Ovary (tissue), 9 donors: ENCODE data around the gene NUBPL. TPM values are rescaled to one million over a fixed set of nuclear protein-coding genes. Genes with fewer than 3 reads are reported as not detected.
"Not testable (repeated sequence)": the region's sequence is repeated elsewhere in the genome, so short reads cannot be mapped to it uniquely, and the experiment has no call there.

Source experiments
- DNase-seq, 5 donors: peaks; one replicate each; pipeline ENCODE4 v3.0.0-alpha.2; 2019 to 2020
- H3K27ac ChIP-seq, 2 donors: fragments of 200-600 bp; one replicate each; pipeline versions ENCODE4 v1.5.1 to v1.8.0; 2019 to 2022
- H3K27me3 ChIP-seq: fragments of 200-600 bp; one replicate; pipeline ENCODE4 v1.8.0; 2022
- H3K36me3 ChIP-seq: fragments of 200-600 bp; sonication (generic); one replicate; pipeline ENCODE4 v1.5.1; 2019
- H3K4me1 ChIP-seq: one replicate; pipeline ENCODE4 v1.8.1; 2013; ENCODE audit warnings: mild to moderate bottlenecking, moderate library complexity; ENCODE audit not compliant: insufficient read depth
- H3K4me3 ChIP-seq: fragments of 200-600 bp; sonication (generic); one replicate; pipeline ENCODE4 v1.5.1; 2017
- H3K9me3 ChIP-seq, 2 donors: fragments of 200-600 bp in 1 of 2; sonication (generic) in 1 of 2; one replicate each; pipeline versions ENCODE4 v1.5.1 to v1.8.1; 2013 to 2019; ENCODE audit warnings: mild to moderate bottlenecking in 1 of 2, moderate library complexity in 1 of 2
- CTCF ChIP-seq, 3 donors: fragments of 450-650 bp in 2 of 3; fragments of 200-600 bp in 1 of 3; IDR thresholded peaks; one replicate each; pipeline versions ENCODE4 v1.5.1 to v1.8.0; 2016 to 2022; ENCODE audit warnings: antibody characterized with exemption in 3 of 3, mild to moderate bottlenecking in 1 of 3
- EP300 ChIP-seq: sonication (generic); formaldehyde crosslinking; IDR thresholded peaks from one replicate; pipeline ENCODE4 v1.6.1; 2017; ENCODE audit warnings: antibody characterized with exemption
- POLR2A ChIP-seq: fragments of 450-650 bp; IDR thresholded peaks from one replicate; pipeline ENCODE4 v1.6.1; 2017; ENCODE audit warnings: antibody characterized with exemption, mild to moderate bottlenecking, moderate library complexity
- WGBS, 3 donors: extraction: QIAGEN DNeasy Blood & Tissue Kit in 1 of 3; methylation state at CpG; one replicate each; pipeline versions ENCODE4 v1.1.5 to v1.1.7; 2013 to 2017; 5-methylcytosine and 5-hydroxymethylcytosine counted together
- intact Hi-C, 4 donors: fragments of 100-400 bp; cut with DNase I; formaldehyde crosslinking; loops; one replicate each; pipeline versions ENCODE4 v1.11.0 to v1.15.1; 2022 to 2023
- polyA plus RNA-seq, 2 donors: library from polyadenylated mRNA; stranded (reverse); fragments of 200-250 nt in 1 of 2; fragments of 350-450 nt in 1 of 2; fragmentation: Illumina TruSeq in 1 of 2; extraction: RNeasy Lipid Tissue Mini Kit (QIAGEN cat#74804) in 1 of 2; gene quantifications; one replicate each; pipeline ENCODE4 v1.2.3, GENCODE V29; 2013 to 2014
- total RNA-seq, 7 donors: library from RNA; depleted of rRNA in 2 of 7; stranded (reverse); fragments of >200 nt in 2 of 7; fragmentation: NEBNext Ultra II Directional in 3 of 7; extraction: Animal tissue kit (Norgen Biotek cat#: 25700) in 3 of 7; gene quantifications; one replicate each; pipeline versions ENCODE4 v1.1.0 to v1.2.4, GENCODE V29; 2016 to 2023
- donor health status: DM: no; HTN: no; CAD: no; lungs with moderate emphysema.
- donor health status: DM: no; HTN: no; CAD: no.
- donor health status: Bipolar disorder and iron deficiency.
- donor health status: DM: yes; HTN: yes; CAD: no.
- donor health status: DM: no; HTN: no; CAD: no.
- donor health status: DM: yes; HTN: yes; CAD: no.

NUBPL gene
- total and polyA plus RNA-seq, 9 donors, result 5.8 to 17.6 (median 14.0) TPM

- Histone ChIP-seq H3K4me3 (no peak overlapping the region), H3K36me3 (no peaks in the 10 kb centered on the region), H3K27me3 (no peaks in the 10 kb centered on the region), H3K9me3 (no peaks in the 10 kb centered on the region), H3K4me1 (no peaks in the 10 kb centered on the region), H3K27ac (no peak overlapping the region)
- DNase-seq, result no peak
- no peak for TF ChIP-seq EP300
- TF ChIP-seq POLR2A, result no peak
- TF ChIP-seq CTCF (IDR thresholded peaks at IDR 0.05), result no peak
- intact Hi-C loops, result no loop called here
Observed at GRCh38 chr14:31867570-31867969, 306.4 kb downstream of the NUBPL start.

DNA sequence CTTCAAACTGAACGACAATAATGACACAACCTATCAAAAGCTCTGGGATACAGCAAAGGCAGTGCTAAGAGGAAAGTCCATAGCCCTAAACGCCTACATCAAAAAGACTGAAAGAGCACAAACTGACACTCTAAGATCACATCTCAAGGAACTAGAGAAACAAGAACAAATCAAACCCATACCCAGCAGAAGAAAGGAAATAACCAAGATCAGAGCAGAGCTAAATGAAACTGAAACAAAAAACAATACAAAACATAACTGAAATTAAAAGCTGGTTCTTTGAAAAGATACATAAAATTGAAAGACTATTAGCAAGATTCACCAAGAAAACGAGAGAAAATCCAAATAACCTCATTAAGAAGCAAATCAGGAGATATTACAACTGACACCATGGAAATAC is 306.9 kb downstream of the NUBPL start:
- H3K4me3 ChIP-seq, intact Hi-C loops, H3K27me3 ChIP-seq, H3K36me3 ChIP-seq, H3K4me1 ChIP-seq, DNase-seq, H3K27ac ChIP-seq, H3K9me3 ChIP-seq: not testable (repeated sequence)
- WGBS, 3 donors, result 83 to 93% (median 89%) methylated on average over 3 of the region's 3 CpGs

- no peaks in the 10 kb centered on the region for H3K9me3 ChIP-seq
- H3K27ac ChIP-seq, result no peak overlapping the region
- no peak overlapping the region for H3K4me3 ChIP-seq
- no peaks in the 10 kb centered on the region for H3K4me1 ChIP-seq
- intact Hi-C loops, result no loop called here
- WGBS, 3 donors, result 89 to 91% (median 90%) methylated on average over 7 of the region's 7 CpGs
- H3K36me3 ChIP-seq, result no peaks in the 10 kb centered on the region
- TF ChIP-seq EP300, result no peak
- no peak for TF ChIP-seq CTCF (IDR thresholded peaks at IDR 0.05)
- TF ChIP-seq POLR2A, result no peak
- DNase-seq, result no peak
- H3K27me3 ChIP-seq, result no peaks in the 10 kb centered on the region
Observed at GRCh38 chr14:31876741-31877140, 315.5 kb downstream of the NUBPL start.

DNA sequence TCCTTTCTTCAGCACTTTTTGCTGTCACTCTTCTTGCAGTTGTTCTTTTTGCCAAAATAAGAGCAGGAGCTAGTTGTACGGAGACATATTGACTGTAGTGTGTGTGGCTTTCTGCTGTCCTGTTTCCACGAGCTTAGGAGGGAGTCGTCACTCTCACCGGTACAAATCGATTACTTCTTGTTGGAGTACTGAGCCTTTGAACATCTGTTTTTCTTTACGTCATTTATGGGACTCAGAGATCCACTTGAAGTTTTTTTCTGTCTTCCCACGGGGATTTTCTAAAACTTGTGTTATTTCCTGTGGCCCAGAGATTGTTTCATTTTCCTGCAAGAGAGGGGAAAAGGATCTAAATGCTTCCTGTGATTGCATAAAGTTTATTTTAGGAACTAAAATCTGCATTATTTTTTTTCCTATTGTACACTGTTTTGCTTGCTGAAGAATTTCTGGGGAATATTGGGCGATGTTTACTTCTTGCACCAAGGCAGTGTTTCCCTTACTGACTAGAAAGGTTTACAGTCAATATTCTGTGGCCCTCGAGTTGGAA is 316.1 kb downstream of the NUBPL start:
- Histone ChIP-seq H3K36me3 (no peaks in the 10 kb centered on the region), H3K27ac (no peak overlapping the region), H3K4me3 (peak overlapping the region; percentile 8), H3K4me1 (no peaks in the 10 kb centered on the region), H3K27me3 (no peaks in the 10 kb centered on the region), H3K9me3 (no peaks in the 10 kb centered on the region)
- intact Hi-C loops, result no loop called here
- TF ChIP-seq CTCF (IDR thresholded peaks at IDR 0.05), result no peak
- TF ChIP-seq POLR2A, result no peak
- TF ChIP-seq EP300, result no peak
- WGBS, 3 donors, result 10 to 27% (median 12%) methylated on average over 9 of the region's 9 CpGs
- DNase-seq, result no peak

GRCh38 chr14:31879661-31880348 is 318.6 kb downstream of the NUBPL start:
- no peak overlapping the region for H3K27ac ChIP-seq
- H3K4me1 ChIP-seq, result no peaks in the 10 kb centered on the region
- 83 to 91% (median 88%) methylated on average over 7 of the region's 7 CpGs for WGBS, 3 donors
- no peaks in the 10 kb centered on the region for H3K27me3 ChIP-seq
- no peaks in the 10 kb centered on the region for H3K36me3 ChIP-seq
- no peak overlapping the region for H3K4me3 ChIP-seq
- intact Hi-C loops, result no loop called here
- TF ChIP-seq POLR2A, result no peak
- no peak for TF ChIP-seq EP300
- no peak for TF ChIP-seq CTCF (IDR thresholded peaks at IDR 0.05)
- no peak for DNase-seq
- no peaks in the 10 kb centered on the region for H3K9me3 ChIP-seq
